K562 (cell line): Measurements from ENCODE around the gene HSF5.

Experiments used
- CTCF ChIP-seq, 3 experiments: IDR thresholded peaks in 2 of 3; conservative IDR thresholded peaks in 1 of 3; 2 replicates each; pipeline ENCODE4 v1.5.1; 2011 to 2012; ENCODE audit warnings: low read length in 3 of 3, mild to moderate bottlenecking in 3 of 3, control low read depth in 2 of 3, improper control_type of control experiment in 1 of 3, inconsistent platforms in 1 of 3, low read depth in 1 of 3, mixed read lengths in 1 of 3, moderate library complexity in 1 of 3; ENCODE audit not compliant: insufficient read depth in 2 of 3
- ELK1 ChIP-seq: sonication (generic); formaldehyde crosslinking; IDR thresholded peaks from 2 replicates; pipeline ENCODE4 v1.8.1; 2022; ENCODE audit warnings: missing genetic modification reagents
- FOXM1 ChIP-seq, 2 experiments: fragments of 450-650 bp in 1 of 2; sonication (generic) in 1 of 2; formaldehyde crosslinking in 1 of 2; IDR thresholded peaks; 2 replicates each; pipeline versions ENCODE4 v1.6.1 to v1.9.0; 2017 to 2022; ENCODE audit warnings: low read depth in 2 of 2, mild to moderate bottlenecking in 2 of 2, missing genetic modification reagents in 1 of 2, moderate library complexity in 1 of 2
- FOXP4 ChIP-seq: sonication (generic); formaldehyde crosslinking; IDR thresholded peaks from 2 replicates; pipeline ENCODE4 v1.8.0; 2022; ENCODE audit warnings: mild to moderate bottlenecking, missing genetic modification reagents, borderline replicate concordance
- HMG20A ChIP-seq: fragments of 450-650 bp; formaldehyde crosslinking; conservative IDR thresholded peaks from 2 replicates; pipeline ENCODE4 v1.4.0; 2020; ENCODE audit warnings: mild to moderate bottlenecking, mixed read lengths
- KDM1A ChIP-seq, 2 experiments: fragments of 450-650 bp; IDR thresholded peaks; 2 replicates each; pipeline ENCODE4 v1.6.1; 2016; ENCODE audit warnings: mild to moderate bottlenecking in 2 of 2
- RAD21 ChIP-seq, 2 experiments: fragments of 250-450 bp in 1 of 2; fragments of 450-650 bp in 1 of 2; sonication (Bioruptor Pico) in 1 of 2; formaldehyde crosslinking in 1 of 2; IDR thresholded peaks in 1 of 2; conservative IDR thresholded peaks in 1 of 2; 2 replicates each; pipeline versions ENCODE4 v1.4.0 to v1.8.0; 2020 to 2022; ENCODE audit warnings: mild to moderate bottlenecking in 2 of 2, moderate library complexity in 1 of 2
- TCF7L2 ChIP-seq: fragments of 150-350 bp; IDR thresholded peaks from 2 replicates; pipeline ENCODE4 v1.6.1; 2016; ENCODE audit warnings: low read depth, mild to moderate bottlenecking, low read length, moderate library complexity
- UBTF ChIP-seq, 2 experiments: IDR thresholded peaks; 2 replicates each; pipeline ENCODE4 v1.6.1; 2012; ENCODE audit warnings: improper control_type of control experiment in 2 of 2, low read depth in 2 of 2, low read length in 2 of 2, borderline replicate concordance in 1 of 2
- ZNF12 ChIP-seq: sonication (generic); formaldehyde crosslinking; IDR thresholded peaks from 2 replicates; pipeline ENCODE4 v1.4.0; 2020; ENCODE audit warnings: mild to moderate bottlenecking, missing genetic modification reagents

GRCh38 chr17:58385359-58385899 lies 102.8 kb downstream of the HSF5 start:
- TF ChIP-seq CTCF (IDR thresholded peaks at IDR 0.05 in 2 of 3, conservative IDR thresholded peaks at IDR 0.05 in 1 of 3; ENCODE audit: insufficient read depth in 2 of 3, low read depth in 1 of 3, low read length in 3 of 3) (no peak), ELK1 (no peak), HMG20A (CRISPR knock-in tag) (no peak), FOXM1 (IDR thresholded peaks at IDR 0.05; ENCODE audit: low read depth) (peak; percentile 89), FOXM1 (CRISPR knock-in tag; IDR thresholded peaks at IDR 0.05; ENCODE audit: low read depth) (no peak), ZNF12 (CRISPR knock-in tag) (no peak), RAD21 (CRISPR knock-in tag; conservative IDR thresholded peaks at IDR 0.05 in 1 of 2, IDR thresholded peaks at IDR 0.05 in 1 of 2) (no peak), KDM1A (IDR thresholded peaks at IDR 0.05) (no peak), UBTF (IDR thresholded peaks at IDR 0.05; ENCODE audit: borderline replicate concordance in 1 of 2, low read depth in 2 of 2, low read length in 2 of 2) (no peak), TCF7L2 (no peak), FOXP4 (CRISPR knock-in tag) (no peak)
